ENCODE data around the gene ZKSCAN5.

The ZKSCAN5 gene

GRCh38 chr7:99459087-99459486 lies 45.4 kb upstream of the ZKSCAN5 start:
- Histone ChIP-seq H3K27ac (no peak overlapping the region), H3K27me3 (no peaks in the 10 kb centered on the region), H3K4me3 (ENCODE audit: low read depth in 1 of 2, low read length in 1 of 2) (no peak overlapping the region), H3K9me3 (no peaks in the 10 kb centered on the region), H3K4me1 (ENCODE audit: control insufficient read depth in 1 of 2, insufficient read depth in 1 of 2, low read depth in 1 of 2, low read length in 1 of 2) (no peaks in the 10 kb centered on the region), H3K36me3 (peaks cover 72% of the 10 kb centered on the region)
- no peak for TF ChIP-seq CTCF (IDR thresholded peaks at IDR 0.05)

DNA sequence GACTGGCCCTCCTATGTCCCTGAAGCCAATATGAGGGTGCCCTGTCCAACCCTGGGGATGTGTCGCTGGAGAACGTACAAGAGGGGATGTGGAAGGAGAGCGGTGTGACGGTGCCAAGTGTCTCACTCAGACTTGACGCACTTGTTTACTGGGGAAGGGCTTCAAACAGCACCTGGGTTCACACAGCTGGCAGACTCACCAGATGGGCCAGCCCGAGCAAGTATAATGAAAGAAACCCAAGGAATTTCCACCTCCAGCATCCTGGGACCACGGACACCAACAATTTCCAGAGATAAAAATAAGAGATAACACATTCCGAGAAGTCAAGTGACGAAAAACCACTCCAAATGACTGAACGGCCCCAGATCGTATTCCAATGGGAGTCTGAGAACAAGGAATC lies 43.8 kb upstream of the ZKSCAN5 start:
- H3K36me3 ChIP-seq = peaks cover 57% of the 10 kb centered on the region
- no peaks in the 10 kb centered on the region for H3K27me3 ChIP-seq
- no peak for TF ChIP-seq CTCF (IDR thresholded peaks at IDR 0.05)
- H3K4me1 ChIP-seq (ENCODE audit: control insufficient read depth in 1 of 2, insufficient read depth in 1 of 2, low read depth in 1 of 2, low read length in 1 of 2) = peaks cover 8 to 9% of the 10 kb centered on the region in 2 experiments
- H3K4me3 ChIP-seq (ENCODE audit: low read depth in 1 of 2, low read length in 1 of 2) = no peak overlapping the region
- H3K9me3 ChIP-seq = no peaks in the 10 kb centered on the region
- H3K27ac ChIP-seq = no peak overlapping the region

DNA sequence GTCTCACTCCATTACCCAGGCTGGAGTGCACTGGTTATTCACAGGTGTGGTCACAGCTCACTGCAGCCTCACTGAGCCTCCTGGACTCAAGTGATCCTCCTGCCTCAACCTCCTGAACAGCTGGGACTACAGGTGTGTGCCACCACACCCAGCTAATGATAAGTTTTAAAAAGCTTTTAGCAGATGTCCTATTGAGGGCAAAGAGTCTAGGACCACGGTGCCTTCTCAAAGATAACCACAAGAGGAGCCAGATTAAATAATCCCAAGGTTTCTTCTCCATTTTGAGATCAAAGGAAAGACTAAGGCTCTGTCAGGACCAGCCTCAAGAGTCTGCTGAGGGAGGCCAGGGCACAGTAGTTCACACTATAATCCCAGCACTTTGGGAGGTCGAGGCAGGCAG lies 43.2 kb upstream of the ZKSCAN5 start:
- TF ChIP-seq CTCF (IDR thresholded peaks at IDR 0.05) = no peak
- no peak overlapping the region for H3K27ac ChIP-seq
- H3K36me3 ChIP-seq = peaks cover 52% of the 10 kb centered on the region

GRCh38 chr7:99465421-99465768 lies 39.1 kb upstream of the ZKSCAN5 start:
- TF ChIP-seq CTCF (IDR thresholded peaks at IDR 0.05) = no peak
- H3K36me3 ChIP-seq = peaks cover 12% of the 10 kb centered on the region
- peak overlapping the region; percentile 85 for H3K27ac ChIP-seq
- H3K9me3 ChIP-seq = no peaks in the 10 kb centered on the region
- H3K27me3 ChIP-seq = peaks cover 22% of the 10 kb centered on the region
- peaks cover 11 to 18% of the 10 kb centered on the region in 2 experiments for H3K4me1 ChIP-seq (ENCODE audit: control insufficient read depth in 1 of 2, insufficient read depth in 1 of 2, low read depth in 1 of 2, low read length in 1 of 2)
- H3K4me3 ChIP-seq (ENCODE audit: low read depth in 1 of 2, low read length in 1 of 2) = peak overlapping the region; percentile 71 to 79

More for the DNA sequence above, 43.2 kb upstream of the ZKSCAN5 start:
- H3K4me1 ChIP-seq (ENCODE audit: control insufficient read depth in 1 of 2, insufficient read depth in 1 of 2, low read depth in 1 of 2, low read length in 1 of 2) = peaks cover 11 to 13% of the 10 kb centered on the region in 2 experiments
- H3K4me3 ChIP-seq (ENCODE audit: low read depth in 1 of 2, low read length in 1 of 2) = no peak overlapping the region
- H3K9me3 ChIP-seq = no peaks in the 10 kb centered on the region
- H3K27me3 ChIP-seq = no peaks in the 10 kb centered on the region

- TF ChIP-seq CTCF (IDR thresholded peaks at IDR 0.05) = no peak
- Histone ChIP-seq H3K9me3 (no peaks in the 10 kb centered on the region), H3K4me1 (ENCODE audit: control insufficient read depth in 1 of 2, insufficient read depth in 1 of 2, low read depth in 1 of 2, low read length in 1 of 2) (peaks cover 19 to 24% of the 10 kb centered on the region in 2 experiments), H3K4me3 (ENCODE audit: low read depth in 1 of 2, low read length in 1 of 2) (no peak overlapping the region), H3K36me3 (peaks cover 4% of the 10 kb centered on the region), H3K27me3 (peaks cover 34% of the 10 kb centered on the region), H3K27ac (no peak overlapping the region)
Measured at GRCh38 chr7:99468336-99468918, 36.0 kb upstream of the ZKSCAN5 start.
